Measurements from ENCODE around the gene ANXA2R. TPM values are rescaled to one million over a fixed set of nuclear protein-coding genes. Genes with fewer than 3 reads are reported as not detected.

ANXA2R gene
- total and polyA plus RNA-seq, 2 of the 4 experiments (the other 2 are of a cell fraction) = 1.3 to 3.6 TPM

DNA sequence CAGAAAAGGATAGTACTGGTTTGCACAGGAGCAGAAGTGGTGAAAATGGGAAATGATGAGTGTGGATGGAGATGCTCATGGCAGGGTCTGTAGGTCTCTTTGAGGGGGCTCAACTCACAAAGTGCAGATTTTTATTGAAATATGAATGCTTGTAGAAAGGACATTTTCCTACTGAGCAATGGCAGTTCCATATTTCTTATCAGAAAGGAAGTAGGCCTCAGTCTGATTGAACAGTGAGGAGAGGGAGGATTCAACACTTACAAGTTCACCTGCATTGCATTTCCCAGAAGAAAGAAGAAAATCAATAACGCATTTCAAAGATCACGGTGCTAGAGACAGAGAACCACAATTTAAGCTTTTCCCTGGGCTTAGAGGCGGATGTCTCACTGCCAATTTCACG, 49.2 kb downstream of the ANXA2R start:
- WGBS, 2 experiments (ENCODE audit: extremely low coverage in 2 of 2, insufficient read length in 1 of 2) = no CpG with 5 or more reads among the region's 4 CpGs
- peak overlapping the region; percentile 96; the same call in 1 of the 2 replicates for H3K56ac ChIP-seq (ENCODE audit: extremely low read depth, insufficient read depth, low read length)
- H3K14ac ChIP-seq (replicated peaks; ENCODE audit: low read depth, low read length) = peak overlapping the region; percentile 97
- peak overlapping the region; percentile 98 for H2BK5ac ChIP-seq (ENCODE audit: low read depth, low read length, poor library complexity, severe bottlenecking)
- peak overlapping the region; percentile 67 for H2AK5ac ChIP-seq (ENCODE audit: low read depth, low read length)
- peak overlapping the region; percentile 95 for H2AK9ac ChIP-seq (replicated peaks; ENCODE audit: low read depth, low read length, poor library complexity)
- H3K9me3 ChIP-seq (ENCODE audit: control insufficient read depth, insufficient read depth, low read length) = no peaks in the 10 kb centered on the region
- peak overlapping the region; percentile 84; the same call in 1 of the 2 replicates for H3K27ac ChIP-seq (ENCODE audit: insufficient read depth, low read length)
- peak overlapping the region; percentile 73 for H4K5ac ChIP-seq (ENCODE audit: low read depth, low read length)
- peak overlapping the region; percentile 56 for H3K4me3 ChIP-seq (ENCODE audit: insufficient read depth, low read depth, low read length)
- H3K4me1 ChIP-seq (ENCODE audit: control insufficient read depth, insufficient read depth, low read length) = peaks cover 2% of the 10 kb centered on the region; the same call in 1 of the 2 replicates
- peaks cover 4% of the 10 kb centered on the region; the same call in 1 of the 2 replicates for H3K9me1 ChIP-seq (ENCODE audit: insufficient read depth, low read length)
- H3K36me3 ChIP-seq (ENCODE audit: control insufficient read depth, insufficient read depth, low read length) = no peaks in the 10 kb centered on the region
- ChIA-PET CTCF (interaction anchor here (0.9 to 1.3 kb wide), 2 partner anchors 82 to 115 kb away, joined by 3 read pairs; no protein-coding TSS in a partner anchor), POLR2A (ENCODE audit: unreplicated experiment) (no interaction called here)
- peaks cover 21 to 57% of the 10 kb centered on the region in 2 experiments for H3K79me1 ChIP-seq (ENCODE audit: low read depth in 1 of 2, low read length in 2 of 2)
- peak overlapping the region; percentile 58 for H3K18ac ChIP-seq (ENCODE audit: low read depth, low read length)
- no peaks in the 10 kb centered on the region for H4K20me1 ChIP-seq (ENCODE audit: insufficient read depth, low read length)
- peak overlapping the region; percentile 98 for H3K4ac ChIP-seq (ENCODE audit: low read depth, low read length)
- DNase-seq = no peak
- BruUV-seq (replicated peaks) = no TSS peak
- intact Hi-C loops (cut with micrococcal nuclease) (loop anchor here (5.0 kb wide), 1 partner anchor 321 kb away; the partner anchor contains the start of gene HMGCS1), dilution Hi-C loops (cut with HindIII; ENCODE audit: low sequenced_read_pairs, unreplicated experiment) (no loop called here), in situ Hi-C loops (cut with MboI; ENCODE audit: low sequenced_read_pairs) (loop anchor here (5.0 to 10.0 kb wide), 2 partner anchors 39 to 76 kb away; no protein-coding TSS in a partner anchor)
- peak overlapping the region; percentile 97 for H3K23ac ChIP-seq (ENCODE audit: low read depth, low read length)
- peak overlapping the region; percentile 61; the same call in 1 of the 2 replicates for H2BK20ac ChIP-seq (ENCODE audit: low read depth, low read length)
- no peak for TF ChIP-seq MXI1 (IDR thresholded peaks at IDR 0.05; ENCODE audit: borderline replicate concordance, low read depth, low read length)
- TF ChIP-seq POLR2A (IDR thresholded peaks at IDR 0.05; ENCODE audit: low read depth, low read length) = no peak
- TF ChIP-seq CHD1 (IDR thresholded peaks at IDR 0.05; ENCODE audit: low read depth, low read length) = no peak
- no peak for TF ChIP-seq CEBPB (IDR thresholded peaks at IDR 0.05; ENCODE audit: low read depth, low read length)
- no peak for TF ChIP-seq RFX5 (IDR thresholded peaks at IDR 0.05; ENCODE audit: low read depth, low read length)
- TF ChIP-seq FOS (IDR thresholded peaks at IDR 0.05; ENCODE audit: low read depth, low read length) = no peak
- no peak for TF ChIP-seq SMC3 (IDR thresholded peaks at IDR 0.05; ENCODE audit: low read depth, low read length)
- TF ChIP-seq, protein P1, sequence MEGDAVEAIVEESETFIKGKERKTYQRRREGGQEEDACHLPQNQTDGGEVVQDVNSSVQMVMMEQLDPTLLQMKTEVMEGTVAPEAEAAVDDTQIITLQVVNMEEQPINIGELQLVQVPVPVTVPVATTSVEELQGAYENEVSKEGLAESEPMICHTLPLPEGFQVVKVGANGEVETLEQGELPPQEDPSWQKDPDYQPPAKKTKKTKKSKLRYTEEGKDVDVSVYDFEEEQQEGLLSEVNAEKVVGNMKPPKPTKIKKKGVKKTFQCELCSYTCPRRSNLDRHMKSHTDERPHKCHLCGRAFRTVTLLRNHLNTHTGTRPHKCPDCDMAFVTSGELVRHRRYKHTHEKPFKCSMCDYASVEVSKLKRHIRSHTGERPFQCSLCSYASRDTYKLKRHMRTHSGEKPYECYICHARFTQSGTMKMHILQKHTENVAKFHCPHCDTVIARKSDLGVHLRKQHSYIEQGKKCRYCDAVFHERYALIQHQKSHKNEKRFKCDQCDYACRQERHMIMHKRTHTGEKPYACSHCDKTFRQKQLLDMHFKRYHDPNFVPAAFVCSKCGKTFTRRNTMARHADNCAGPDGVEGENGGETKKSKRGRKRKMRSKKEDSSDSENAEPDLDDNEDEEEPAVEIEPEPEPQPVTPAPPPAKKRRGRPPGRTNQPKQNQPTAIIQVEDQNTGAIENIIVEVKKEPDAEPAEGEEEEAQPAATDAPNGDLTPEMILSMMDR (conservative IDR thresholded peaks at IDR 0.05; ENCODE audit: low read depth, low read length) = no peak
- TF ChIP-seq, protein P2, sequence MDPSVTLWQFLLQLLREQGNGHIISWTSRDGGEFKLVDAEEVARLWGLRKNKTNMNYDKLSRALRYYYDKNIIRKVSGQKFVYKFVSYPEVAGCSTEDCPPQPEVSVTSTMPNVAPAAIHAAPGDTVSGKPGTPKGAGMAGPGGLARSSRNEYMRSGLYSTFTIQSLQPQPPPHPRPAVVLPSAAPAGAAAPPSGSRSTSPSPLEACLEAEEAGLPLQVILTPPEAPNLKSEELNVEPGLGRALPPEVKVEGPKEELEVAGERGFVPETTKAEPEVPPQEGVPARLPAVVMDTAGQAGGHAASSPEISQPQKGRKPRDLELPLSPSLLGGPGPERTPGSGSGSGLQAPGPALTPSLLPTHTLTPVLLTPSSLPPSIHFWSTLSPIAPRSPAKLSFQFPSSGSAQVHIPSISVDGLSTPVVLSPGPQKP (IDR thresholded peaks at IDR 0.05; ENCODE audit: borderline replicate concordance, low read depth, low read length) = no peak
- no peak for TF ChIP-seq MAZ (IDR thresholded peaks at IDR 0.05; ENCODE audit: borderline replicate concordance, low read depth, low read length)
- no peak for TF ChIP-seq BHLHE40 (IDR thresholded peaks at IDR 0.05; ENCODE audit: low read depth, low read length)
- no peak for TF ChIP-seq MAFK (IDR thresholded peaks at IDR 0.05; ENCODE audit: low read depth, low read length)
- TF ChIP-seq NFE2L2 (IDR thresholded peaks at IDR 0.05; ENCODE audit: low read depth, low read length) = no peak
- TF ChIP-seq RAD21 (IDR thresholded peaks at IDR 0.05; ENCODE audit: low read length) = no peak
- no peak for TF ChIP-seq RCOR1 (IDR thresholded peaks at IDR 0.05; ENCODE audit: insufficient replicate concordance, low read length)
- no peak for ATAC-seq (ENCODE audit: low read depth)
- peak overlapping the region; percentile 75; the same call in 2 of the 3 replicates for H2BK15ac ChIP-seq (ENCODE audit: low read depth, low read length)
- no peaks in the 10 kb centered on the region for H3K27me3 ChIP-seq (ENCODE audit: control insufficient read depth, insufficient read depth, low read length)
- H2AFZ ChIP-seq (replicated peaks; ENCODE audit: low read length, poor library complexity) = peak overlapping the region; percentile 76
- H4K8ac ChIP-seq (ENCODE audit: low read depth in 2 of 2, low read length in 2 of 2) = peak overlapping the region; percentile 89 to 94; a peak in 3 of 4 replicates
- peak overlapping the region; percentile 58 for H3K4me2 ChIP-seq (ENCODE audit: low read depth, low read length)
- peak overlapping the region; percentile 87 for H2BK120ac ChIP-seq (ENCODE audit: low read depth, low read length)
- peak overlapping the region; percentile 92 for H4K91ac ChIP-seq (ENCODE audit: insufficient read depth, low read depth, low read length)
- peak overlapping the region; percentile 87 for H3K9ac ChIP-seq (ENCODE audit: low read depth, low read length)
